OCI-LY7 (cell line): ENCODE data around the gene RCOR1. TPM values are rescaled to one million over a fixed set of nuclear protein-coding genes. Genes with fewer than 3 reads are reported as not detected.

Experiments
- BruUV-seq: library from RNA; stranded (reverse); fragments of 400-500 nt; replicated peaks from 2 replicates; lab custom pipeline; 2021; lab: Mats Ljungman, UMichigan
- CTCF ChIA-PET: fragments of 300-600 bp; sonication (Branson Sonifier 250); formaldehyde crosslinking; loops from one replicate; lab custom pipeline; 2022; ENCODE audit warnings: antibody characterized with exemption; ENCODE audit not compliant: unreplicated experiment; lab: Charles Lee
- POLR2A ChIA-PET: fragments of 300-600 bp; sonication (Branson Sonifier 250); formaldehyde crosslinking; loops from one replicate; lab custom pipeline; 2022; ENCODE audit warnings: antibody characterized with exemption; lab: Charles Lee
- DNase-seq: peaks from one replicate; pipeline ENCODE4 v3.0.0-alpha.2; 2015; ENCODE audit warnings: low spot score
- H2AFZ ChIP-seq: fragments of 200-600 bp; sonication (generic), shearing (Covaris generic); 2 replicates; pipeline ENCODE4 v1.6.1; 2014; ENCODE audit warnings: mild to moderate bottlenecking, antibody characterized with exemption, low read length, moderate library complexity
- H3K27ac ChIP-seq: fragments of 200-600 bp; sonication (generic); 2 replicates; pipeline ENCODE4 v1.5.1; 2014; ENCODE audit warnings: mixed run types, low read depth, mild to moderate bottlenecking, moderate library complexity, low read length, inconsistent platforms; ENCODE audit not compliant: poor library complexity, severe bottlenecking
- H3K36me3 ChIP-seq: fragments of 200-600 bp; sonication (generic); 2 replicates; pipeline ENCODE4 v1.6.1; 2014; ENCODE audit warnings: mild to moderate bottlenecking, antibody characterized with exemption, low read length, moderate library complexity, mixed read lengths; ENCODE audit not compliant: insufficient read depth
- H3K4me1 ChIP-seq: fragments of 200-600 bp; sonication (generic); 2 replicates; pipeline ENCODE4 v1.5.1; 2014; ENCODE audit warnings: mild to moderate bottlenecking, low read length; ENCODE audit not compliant: insufficient read depth, poor library complexity, severe bottlenecking
- H3K4me2 ChIP-seq: fragments of 200-600 bp; sonication (generic); 2 replicates; pipeline ENCODE4 v1.6.1; 2014; ENCODE audit warnings: mild to moderate bottlenecking, low read length
- H3K4me3 ChIP-seq: fragments of 200-600 bp; sonication (generic); 2 replicates; pipeline ENCODE4 v1.5.1; 2014; ENCODE audit warnings: mild to moderate bottlenecking, low read depth, low read length; ENCODE audit not compliant: poor library complexity, severe bottlenecking
- H3K79me2 ChIP-seq: fragments of 200-600 bp; sonication (generic); 2 replicates; pipeline ENCODE4 v1.6.1; 2016; ENCODE audit warnings: low read depth, mild to moderate bottlenecking, low read length, moderate library complexity, mixed read lengths; ENCODE audit not compliant: insufficient read depth
- H3K9me2 ChIP-seq: fragments of 200-600 bp; sonication (generic); 2 replicates; pipeline ENCODE4 v1.6.1; 2016; ENCODE audit warnings: mild to moderate bottlenecking, low read length, mixed read lengths; ENCODE audit not compliant: insufficient read depth
- H3K9me3 ChIP-seq: fragments of 200-600 bp; sonication (generic); 2 replicates; pipeline ENCODE4 v1.6.1; 2014; ENCODE audit warnings: mild to moderate bottlenecking, mixed run types, low read length, mixed read lengths
- H4K20me1 ChIP-seq: fragments of 200-600 bp; sonication (generic); 2 replicates; pipeline ENCODE4 v1.6.1; 2014; ENCODE audit warnings: mild to moderate bottlenecking, antibody characterized with exemption, low read length, moderate library complexity, mixed read lengths; ENCODE audit not compliant: insufficient read depth
- CTCF ChIP-seq: fragments of 200-600 bp; sonication (generic); conservative IDR thresholded peaks from 2 replicates; pipeline ENCODE4 v1.5.1; 2014; ENCODE audit warnings: mild to moderate bottlenecking, antibody characterized with exemption, low read length, moderate library complexity, mixed read lengths
- EZH2phosphoT487 ChIP-seq: fragments of 200-600 bp; sonication (generic); IDR thresholded peaks from 2 replicates; pipeline ENCODE4 v1.6.1; 2018; ENCODE audit warnings: low read depth, borderline replicate concordance, mild to moderate bottlenecking, mixed run types, antibody characterized with exemption, low read length, moderate library complexity, mixed read lengths
- intact Hi-C: fragments of 100-400 bp; cut with micrococcal nuclease; formaldehyde crosslinking; loops from one replicate; pipeline ENCODE4 v1.10.0; 2022; ENCODE audit not compliant: unreplicated experiment
- total RNA-seq, 2 experiments: library from RNA; depleted of rRNA in 1 of 2; stranded (reverse); fragments of >200 nt in 1 of 2; shearing (Covaris generic) in 1 of 2; gene quantifications; 2 replicates each; pipeline ENCODE4 v1.2.3, GENCODE V29; 2014 to 2022

The RCOR1 gene
- total RNA-seq, 2 experiments from 2014 or later = 12.1 to 30.2 TPM

DNA sequence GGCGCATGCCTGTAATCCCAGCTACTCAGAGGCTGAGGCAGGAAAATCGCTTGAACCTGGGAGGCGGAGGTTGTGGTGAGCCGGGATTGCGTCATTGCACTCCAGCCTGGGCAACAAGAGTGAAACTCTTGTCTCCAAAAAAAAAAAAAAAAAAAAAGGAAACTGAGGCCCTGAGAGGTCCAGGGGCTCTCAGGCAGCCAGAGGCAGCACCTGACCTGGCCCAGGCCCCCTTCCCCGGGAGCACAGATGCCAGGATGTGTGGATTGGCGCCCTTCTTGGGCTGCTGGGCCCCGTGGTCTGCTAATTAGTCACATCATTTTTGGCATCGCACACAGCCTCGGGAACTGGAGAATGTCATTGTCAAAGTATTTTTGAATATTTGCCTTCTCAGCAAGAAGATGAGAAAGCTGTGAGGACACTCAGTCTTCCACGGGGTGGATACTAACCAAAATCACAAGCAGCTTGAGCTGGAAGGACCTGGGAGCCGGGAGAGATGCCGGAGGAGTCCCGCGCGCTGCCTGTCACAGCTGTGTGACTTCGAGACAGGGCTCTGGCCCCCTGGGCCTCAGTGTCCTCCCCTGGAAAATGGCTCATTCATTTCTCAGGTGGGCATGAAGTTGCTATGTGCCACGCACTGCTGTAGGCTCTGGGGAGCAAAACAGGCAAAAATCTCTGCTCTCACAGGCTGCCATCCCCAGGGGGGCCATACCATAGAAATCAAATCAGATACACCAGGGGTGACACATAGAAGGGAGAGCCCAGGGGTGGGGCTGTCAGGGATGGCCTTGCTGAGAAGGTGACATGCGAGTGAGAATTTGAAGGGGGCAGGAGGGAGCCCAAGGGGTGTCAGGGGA, 12.5 kb upstream of the RCOR1 start:
- BruUV-seq = no TSS peak
- Histone ChIP-seq H3K79me2 (no peaks in the 10 kb centered on the region), H3K9me2 (no peaks in the 10 kb centered on the region), H3K4me1 (peaks cover 2% of the 10 kb centered on the region), H3K4me2 (no peak overlapping the region), H4K20me1 (no peaks in the 10 kb centered on the region), H3K4me3 (no peak overlapping the region), H3K36me3 (no peaks in the 10 kb centered on the region), H2AFZ (no peak overlapping the region), H3K27ac (no peak overlapping the region), H3K9me3 (no peaks in the 10 kb centered on the region)
- TF ChIP-seq EZH2phosphoT487 (no peak), CTCF (no peak)
- no peak for DNase-seq
- intact Hi-C loops = no loop called here
- POLR2A ChIA-PET = no interaction called here
- CTCF ChIA-PET = interaction anchor here (0.6 kb wide), 1 partner anchor 40 kb away, joined by 4 read pairs; no protein-coding TSS in a partner anchor

- Histone ChIP-seq H3K4me3 (no peak overlapping the region), H3K36me3 (no peaks in the 10 kb centered on the region), H3K4me2 (no peak overlapping the region), H3K4me1 (no peaks in the 10 kb centered on the region), H4K20me1 (no peaks in the 10 kb centered on the region), H3K27ac (no peak overlapping the region), H3K9me2 (no peaks in the 10 kb centered on the region), H3K9me3 (no peaks in the 10 kb centered on the region), H3K79me2 (no peaks in the 10 kb centered on the region), H2AFZ (no peak overlapping the region)
- ChIA-PET CTCF (no interaction called here), POLR2A (no interaction called here)
- TF ChIP-seq EZH2phosphoT487 (no peak), CTCF (peak; percentile 26; the same call in 1 of the 2 replicates)
- no TSS peak for BruUV-seq
- intact Hi-C loops = no loop called here
- no peak for DNase-seq
These were observed 11.8 kb upstream of the RCOR1 start for GRCh38 chr14:102580550-102581110.
